ENCODE data around the gene HYI.

DNA sequence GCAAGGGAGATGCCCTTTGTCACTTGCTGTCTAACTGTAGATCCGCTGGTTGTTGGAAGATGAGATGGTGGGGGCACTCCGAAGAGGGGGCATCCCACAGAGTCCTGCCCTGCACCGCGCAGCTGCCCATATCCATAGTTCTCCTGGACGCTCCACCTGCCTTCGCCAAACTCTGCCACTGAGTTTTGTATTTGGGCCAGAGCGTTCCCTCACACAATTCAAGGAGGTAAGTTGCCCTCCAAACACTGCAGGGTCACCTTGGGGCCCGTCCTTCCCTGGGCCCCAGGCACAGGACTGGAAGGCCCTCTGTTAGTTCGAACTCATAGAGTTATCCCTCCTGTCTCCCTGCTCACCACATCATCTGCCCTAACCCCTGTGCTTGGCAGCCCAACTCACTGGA lies 22.1 kb downstream of the HYI start:
- TF ChIP-seq, protein P1, sequence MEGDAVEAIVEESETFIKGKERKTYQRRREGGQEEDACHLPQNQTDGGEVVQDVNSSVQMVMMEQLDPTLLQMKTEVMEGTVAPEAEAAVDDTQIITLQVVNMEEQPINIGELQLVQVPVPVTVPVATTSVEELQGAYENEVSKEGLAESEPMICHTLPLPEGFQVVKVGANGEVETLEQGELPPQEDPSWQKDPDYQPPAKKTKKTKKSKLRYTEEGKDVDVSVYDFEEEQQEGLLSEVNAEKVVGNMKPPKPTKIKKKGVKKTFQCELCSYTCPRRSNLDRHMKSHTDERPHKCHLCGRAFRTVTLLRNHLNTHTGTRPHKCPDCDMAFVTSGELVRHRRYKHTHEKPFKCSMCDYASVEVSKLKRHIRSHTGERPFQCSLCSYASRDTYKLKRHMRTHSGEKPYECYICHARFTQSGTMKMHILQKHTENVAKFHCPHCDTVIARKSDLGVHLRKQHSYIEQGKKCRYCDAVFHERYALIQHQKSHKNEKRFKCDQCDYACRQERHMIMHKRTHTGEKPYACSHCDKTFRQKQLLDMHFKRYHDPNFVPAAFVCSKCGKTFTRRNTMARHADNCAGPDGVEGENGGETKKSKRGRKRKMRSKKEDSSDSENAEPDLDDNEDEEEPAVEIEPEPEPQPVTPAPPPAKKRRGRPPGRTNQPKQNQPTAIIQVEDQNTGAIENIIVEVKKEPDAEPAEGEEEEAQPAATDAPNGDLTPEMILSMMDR (IDR thresholded peaks at IDR 0.05) = no peak
- TF ChIP-seq POLR2A (IDR thresholded peaks at IDR 0.05) = no peak
